ENCODE measurements around the gene PARVA. TPM values are rescaled to one million over a fixed set of nuclear protein-coding genes. Genes with fewer than 3 reads are reported as not detected.

The PARVA gene
- total and polyA plus RNA-seq, 9 of the 15 experiments (the other 6 are each of a cell fraction or from before 2014, with no cell fraction given): 0.11 TPM; not detected in 8

DNA sequence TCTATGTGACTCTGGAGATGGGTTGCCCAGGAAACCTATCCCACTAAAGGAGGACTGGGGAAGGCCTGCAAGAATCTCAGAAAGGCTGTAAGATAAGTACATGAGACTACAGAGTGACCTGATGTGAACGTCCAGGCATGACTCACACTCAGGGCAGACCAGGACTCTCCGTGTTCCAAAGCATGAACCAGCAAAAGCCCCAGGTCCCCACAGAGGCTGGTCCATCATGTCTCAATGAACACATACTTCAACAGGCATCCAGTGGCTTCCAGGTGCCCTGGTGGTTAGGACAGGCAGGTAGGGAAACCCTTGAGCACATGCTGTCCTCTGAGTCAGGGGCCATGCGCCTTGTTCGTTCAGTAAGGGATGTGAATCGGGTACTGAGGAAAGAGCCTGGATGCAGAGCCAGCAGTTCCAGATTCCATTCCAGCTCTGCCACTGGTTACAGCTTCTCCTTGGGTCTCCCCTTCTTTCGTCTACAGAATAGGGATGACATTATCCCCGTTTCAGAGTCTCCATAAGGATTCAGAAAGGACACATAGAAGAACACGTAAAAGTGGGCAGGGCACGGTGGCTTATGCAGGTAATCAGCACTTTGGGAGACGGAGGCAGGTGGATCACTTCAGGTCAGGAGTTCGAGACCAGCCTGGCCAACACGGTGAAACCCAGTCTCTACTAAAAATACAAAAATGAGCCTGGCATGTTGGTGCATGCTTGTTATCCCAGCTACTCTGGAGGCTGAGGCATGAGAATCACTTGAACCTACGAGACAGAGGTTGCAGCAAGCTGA is 167.8 kb downstream of the PARVA start:
- POLR2A ChIA-PET: no interaction called here

More for the DNA sequence above, 167.8 kb downstream of the PARVA start:
- Histone ChIP-seq H3K9me3 (replicated peaks; ENCODE audit: control insufficient read depth, insufficient read depth, low read depth, low read length) (no peaks in the 10 kb centered on the region), H3K4me3 (no peak overlapping the region), H3K36me3 (ENCODE audit: control insufficient read depth, insufficient read depth, low read length) (no peaks in the 10 kb centered on the region), H2AFZ (ENCODE audit: low read depth, low read length) (no peak overlapping the region), H3K27ac (ENCODE audit: extremely low read depth, low read depth, low read length) (no peak overlapping the region), H3K4me2 (ENCODE audit: insufficient read depth, low read length) (no peak overlapping the region), H3K79me2 (ENCODE audit: control insufficient read depth, insufficient read depth, low read length) (no peaks in the 10 kb centered on the region), H3K27me3 (ENCODE audit: control insufficient read depth in 2 of 2, insufficient read depth in 2 of 2, low read length in 2 of 2) (peaks cover 19 to 49% of the 10 kb centered on the region in 2 experiments), H3K9ac (ENCODE audit: insufficient read depth in 1 of 2, low read depth in 2 of 2, low read length in 2 of 2) (no peak overlapping the region), H4K20me1 (replicated peaks; ENCODE audit: control insufficient read depth, insufficient read depth, low read length) (no peaks in the 10 kb centered on the region; the same call in 1 of the 2 replicates), H3K4me1 (replicated peaks in 1 of 2; ENCODE audit: control insufficient read depth in 2 of 2, insufficient read depth in 2 of 2, low read length in 2 of 2) (no peaks in the 10 kb centered on the region), H3K9me1 (ENCODE audit: control insufficient read depth, insufficient read depth, low read length) (no peaks in the 10 kb centered on the region)
- no peak; the same call in 2 of the 3 replicates for ATAC-seq
- BruUV-seq (replicated peaks): no TSS peak
- 6% methylated on average over 13 of the region's 13 CpGs for WGBS (ENCODE audit: insufficient coverage, low coverage, missing lambda C conversion rate)
- FAIRE-seq: no peak
- no peak for DNase-seq (ENCODE audit: extremely low read depth in 1 of 4, low spot score in 3 of 4)
- intact Hi-C loops (cut with micrococcal nuclease) (no loop called here), in situ Hi-C loops (cut with MboI) (no loop called here)
- TF ChIP-seq, protein P1, sequence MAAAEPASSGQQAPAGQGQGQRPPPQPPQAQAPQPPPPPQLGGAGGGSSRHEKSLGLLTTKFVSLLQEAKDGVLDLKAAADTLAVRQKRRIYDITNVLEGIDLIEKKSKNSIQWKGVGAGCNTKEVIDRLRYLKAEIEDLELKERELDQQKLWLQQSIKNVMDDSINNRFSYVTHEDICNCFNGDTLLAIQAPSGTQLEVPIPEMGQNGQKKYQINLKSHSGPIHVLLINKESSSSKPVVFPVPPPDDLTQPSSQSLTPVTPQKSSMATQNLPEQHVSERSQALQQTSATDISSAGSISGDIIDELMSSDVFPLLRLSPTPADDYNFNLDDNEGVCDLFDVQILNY (CRISPR knock-in tag; IDR thresholded peaks at IDR 0.05): no peak
- TF ChIP-seq, protein P2, sequence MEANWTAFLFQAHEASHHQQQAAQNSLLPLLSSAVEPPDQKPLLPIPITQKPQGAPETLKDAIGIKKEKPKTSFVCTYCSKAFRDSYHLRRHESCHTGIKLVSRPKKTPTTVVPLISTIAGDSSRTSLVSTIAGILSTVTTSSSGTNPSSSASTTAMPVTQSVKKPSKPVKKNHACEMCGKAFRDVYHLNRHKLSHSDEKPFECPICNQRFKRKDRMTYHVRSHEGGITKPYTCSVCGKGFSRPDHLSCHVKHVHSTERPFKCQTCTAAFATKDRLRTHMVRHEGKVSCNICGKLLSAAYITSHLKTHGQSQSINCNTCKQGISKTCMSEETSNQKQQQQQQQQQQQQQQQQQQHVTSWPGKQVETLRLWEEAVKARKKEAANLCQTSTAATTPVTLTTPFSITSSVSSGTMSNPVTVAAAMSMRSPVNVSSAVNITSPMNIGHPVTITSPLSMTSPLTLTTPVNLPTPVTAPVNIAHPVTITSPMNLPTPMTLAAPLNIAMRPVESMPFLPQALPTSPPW (CRISPR knock-in tag; IDR thresholded peaks at IDR 0.05): no peak
- TF ChIP-seq FIP1L1 (IDR thresholded peaks at IDR 0.05; ENCODE audit: low read depth, low read length, poor library complexity, severe bottlenecking) (no peak), ETS2 (tag; IDR thresholded peaks at IDR 0.05; ENCODE audit: borderline replicate concordance, poor library complexity, severe bottlenecking) (no peak), ZNF444 (CRISPR knock-in tag; IDR thresholded peaks at IDR 0.05) (no peak), SRF (CRISPR knock-in tag; IDR thresholded peaks at IDR 0.05) (no peak), RAD51 (IDR thresholded peaks at IDR 0.05; ENCODE audit: borderline replicate concordance, low read depth) (no peak), SMAD2 (IDR thresholded peaks at IDR 0.05; ENCODE audit: low read depth, low read length) (no peak), FOXK2 (conservative IDR thresholded peaks at IDR 0.05 in 1 of 2, IDR thresholded peaks at IDR 0.05 in 1 of 2; ENCODE audit: low read depth in 2 of 2) (no peak), KAT7 (CRISPR knock-in tag; IDR thresholded peaks at IDR 0.05; ENCODE audit: borderline replicate concordance) (no peak), TCF3 (CRISPR knock-in tag; IDR thresholded peaks at IDR 0.05) (no peak), ILF3 (IDR thresholded peaks at IDR 0.05; ENCODE audit: borderline replicate concordance) (no peak), SP2 (IDR thresholded peaks at IDR 0.05; ENCODE audit: extremely low read depth, low read depth, low read length, poor library complexity, severe bottlenecking) (no peak)
- TF ChIP-seq, protein P3, sequence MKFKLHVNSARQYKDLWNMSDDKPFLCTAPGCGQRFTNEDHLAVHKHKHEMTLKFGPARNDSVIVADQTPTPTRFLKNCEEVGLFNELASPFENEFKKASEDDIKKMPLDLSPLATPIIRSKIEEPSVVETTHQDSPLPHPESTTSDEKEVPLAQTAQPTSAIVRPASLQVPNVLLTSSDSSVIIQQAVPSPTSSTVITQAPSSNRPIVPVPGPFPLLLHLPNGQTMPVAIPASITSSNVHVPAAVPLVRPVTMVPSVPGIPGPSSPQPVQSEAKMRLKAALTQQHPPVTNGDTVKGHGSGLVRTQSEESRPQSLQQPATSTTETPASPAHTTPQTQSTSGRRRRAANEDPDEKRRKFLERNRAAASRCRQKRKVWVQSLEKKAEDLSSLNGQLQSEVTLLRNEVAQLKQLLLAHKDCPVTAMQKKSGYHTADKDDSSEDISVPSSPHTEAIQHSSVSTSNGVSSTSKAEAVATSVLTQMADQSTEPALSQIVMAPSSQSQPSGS (CRISPR knock-in tag; IDR thresholded peaks at IDR 0.05): no peak
- TF ChIP-seq, protein P4, sequence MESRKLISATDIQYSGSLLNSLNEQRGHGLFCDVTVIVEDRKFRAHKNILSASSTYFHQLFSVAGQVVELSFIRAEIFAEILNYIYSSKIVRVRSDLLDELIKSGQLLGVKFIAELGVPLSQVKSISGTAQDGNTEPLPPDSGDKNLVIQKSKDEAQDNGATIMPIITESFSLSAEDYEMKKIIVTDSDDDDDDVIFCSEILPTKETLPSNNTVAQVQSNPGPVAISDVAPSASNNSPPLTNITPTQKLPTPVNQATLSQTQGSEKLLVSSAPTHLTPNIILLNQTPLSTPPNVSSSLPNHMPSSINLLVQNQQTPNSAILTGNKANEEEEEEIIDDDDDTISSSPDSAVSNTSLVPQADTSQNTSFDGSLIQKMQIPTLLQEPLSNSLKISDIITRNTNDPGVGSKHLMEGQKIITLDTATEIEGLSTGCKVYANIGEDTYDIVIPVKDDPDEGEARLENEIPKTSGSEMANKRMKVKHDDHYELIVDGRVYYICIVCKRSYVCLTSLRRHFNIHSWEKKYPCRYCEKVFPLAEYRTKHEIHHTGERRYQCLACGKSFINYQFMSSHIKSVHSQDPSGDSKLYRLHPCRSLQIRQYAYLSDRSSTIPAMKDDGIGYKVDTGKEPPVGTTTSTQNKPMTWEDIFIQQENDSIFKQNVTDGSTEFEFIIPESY (CRISPR knock-in tag; IDR thresholded peaks at IDR 0.05): no peak
- CTCF ChIA-PET (ENCODE audit: low intra/inter-chr PET ratio): no interaction called here

Measured in K562 (cell line).